ENCODE results near the gene CAMKV.
"Not testable (repeated sequence)": the region's sequence is repeated elsewhere in the genome, so short reads cannot be mapped to it uniquely, and the experiment has no call there.

Gene CAMKV

DNA sequence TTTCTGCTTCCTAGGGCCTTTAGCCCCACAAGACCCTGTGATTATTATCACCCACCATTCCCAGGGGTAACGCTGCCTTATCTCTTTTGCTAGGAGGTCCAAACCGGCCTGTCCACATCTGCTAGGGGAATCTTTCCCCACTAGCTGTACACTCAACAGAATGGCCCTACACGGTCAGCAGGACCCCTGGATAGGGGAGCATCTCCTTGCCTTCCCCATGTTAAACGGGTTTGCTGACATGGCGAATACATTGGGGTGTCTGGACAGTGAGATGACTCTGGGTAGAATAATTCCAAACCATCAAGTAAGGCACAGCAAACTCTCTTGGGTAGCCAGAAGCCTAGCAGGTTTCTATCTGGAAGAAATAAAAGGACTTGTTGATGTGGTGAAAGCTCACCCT, 14.0 kb downstream of the CAMKV start:
- Mint-ChIP-seq H3K4me1 (ENCODE audit: low read depth) (peaks cover 10% of the 10 kb centered on the region), H3K27ac (peak overlapping the region; percentile 76), H3K4me3 (peak overlapping the region; percentile 82), H3K36me3 (ENCODE audit: low read depth) (no peaks in the 10 kb centered on the region), H3K27me3 (no peaks in the 10 kb centered on the region), H3K9me3 (no peaks in the 10 kb centered on the region)
- intact Hi-C loops (cut with micrococcal nuclease): no loop called here

DNA sequence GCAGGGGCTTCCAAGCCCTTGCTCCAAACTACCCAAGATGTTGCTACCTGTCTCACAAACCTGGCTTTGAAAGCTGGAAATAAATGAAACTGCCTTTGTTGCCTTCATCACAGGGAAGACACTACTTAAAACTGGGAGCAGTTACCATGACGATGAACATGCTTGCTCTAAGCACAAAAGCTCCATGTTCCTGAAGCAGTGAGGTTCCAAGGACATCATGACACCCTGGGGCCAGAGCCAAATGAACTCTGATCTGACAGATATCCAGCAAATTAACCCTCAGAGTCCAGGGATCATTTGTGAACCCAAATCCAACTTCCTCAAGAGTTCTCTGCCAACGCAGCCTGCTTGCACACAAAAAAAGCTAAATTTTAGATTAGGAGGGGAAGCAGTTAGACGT, 24.0 kb downstream of the CAMKV start:
- Mint-ChIP-seq H3K36me3 (ENCODE audit: low read depth) (peaks cover 13% of the 10 kb centered on the region), H3K9me3 (no peaks in the 10 kb centered on the region), H3K4me3 (no peak overlapping the region), H3K27ac (no peak overlapping the region), H3K4me1 (ENCODE audit: low read depth) (no peaks in the 10 kb centered on the region), H3K27me3 (no peaks in the 10 kb centered on the region)
- intact Hi-C loops (cut with micrococcal nuclease): no loop called here

DNA sequence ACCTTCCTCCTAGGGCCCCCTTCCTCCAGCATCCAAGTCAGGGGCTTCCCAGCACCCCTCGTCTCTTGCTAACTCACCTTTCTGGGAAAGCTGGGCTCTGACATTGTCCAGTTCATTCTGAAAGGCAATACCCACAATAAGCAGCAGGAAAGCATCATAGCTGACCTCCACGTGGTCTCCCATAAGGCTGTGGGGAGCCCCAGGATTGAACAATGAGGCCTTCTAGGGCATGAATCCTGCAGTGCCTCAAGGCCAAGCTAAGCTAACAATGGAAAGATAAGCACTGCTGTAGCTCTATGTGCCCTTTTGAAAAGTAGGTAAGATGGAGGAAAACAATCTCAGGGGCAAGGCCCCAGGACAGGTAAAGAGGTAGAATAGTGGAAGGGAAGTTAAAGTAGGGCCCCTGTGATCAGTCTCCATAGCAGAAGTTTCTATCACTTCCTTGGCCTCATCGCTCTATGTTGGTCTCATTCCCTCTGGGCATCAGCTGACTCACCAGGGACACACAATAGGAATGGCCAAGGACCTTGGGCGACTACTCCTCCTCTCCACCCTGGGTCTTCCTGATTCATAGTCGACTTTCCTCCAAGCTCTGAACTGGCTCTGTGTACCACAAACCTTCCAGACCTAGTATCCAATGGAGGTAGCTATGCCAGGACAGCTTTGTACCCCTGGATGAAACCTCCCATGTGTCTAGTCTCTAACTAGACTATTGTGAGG, 25.1 kb downstream of the CAMKV start:
- no peaks in the 10 kb centered on the region for H3K9me3 Mint-ChIP-seq
- no peak overlapping the region for H3K27ac Mint-ChIP-seq

DNA sequence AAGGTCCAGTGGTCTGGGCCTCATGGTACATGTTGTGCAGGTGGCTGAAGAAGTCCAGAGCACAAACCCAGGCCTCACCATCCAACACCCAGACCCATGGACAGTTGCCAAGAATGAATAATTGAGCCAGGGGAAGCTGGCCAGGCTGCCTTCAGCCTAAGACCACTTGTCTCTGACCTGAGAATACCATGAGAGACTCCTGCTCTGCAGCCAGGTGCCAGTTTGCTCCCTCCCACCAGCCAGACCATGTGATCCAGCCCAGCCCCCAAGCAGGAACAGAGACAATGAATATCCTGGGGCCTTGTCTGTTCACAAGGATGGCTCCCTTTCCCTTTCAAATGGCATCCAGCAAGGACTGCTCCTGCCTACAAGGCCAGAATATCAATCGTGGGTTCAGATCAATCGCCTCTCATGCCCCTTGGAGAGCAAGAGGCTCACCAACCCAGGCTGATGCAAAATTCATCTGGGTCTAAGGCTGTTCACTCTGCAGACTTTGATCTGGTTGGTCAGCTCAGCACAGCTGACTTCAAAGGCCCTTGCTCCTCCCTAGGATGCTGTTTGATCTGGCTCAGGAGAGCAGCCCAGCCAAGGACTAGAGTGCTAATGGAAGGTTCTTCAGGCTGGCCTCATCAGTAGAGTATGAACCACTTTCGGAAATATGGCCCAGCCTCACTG, 26.7 kb downstream of the CAMKV start:
- intact Hi-C loops (cut with micrococcal nuclease): no loop called here
- no peak overlapping the region for H3K4me3 Mint-ChIP-seq
- no peaks in the 10 kb centered on the region for H3K4me1 Mint-ChIP-seq (ENCODE audit: low read depth)
- no peak overlapping the region for H3K27ac Mint-ChIP-seq
- H3K36me3 Mint-ChIP-seq (ENCODE audit: low read depth): peaks cover 13% of the 10 kb centered on the region
- no peaks in the 10 kb centered on the region for H3K27me3 Mint-ChIP-seq
- H3K9me3 Mint-ChIP-seq: no peaks in the 10 kb centered on the region

More for the DNA sequence above, 25.1 kb downstream of the CAMKV start:
- peaks cover 13% of the 10 kb centered on the region for H3K36me3 Mint-ChIP-seq (ENCODE audit: low read depth)
- no peak overlapping the region for H3K4me3 Mint-ChIP-seq
- H3K4me1 Mint-ChIP-seq (ENCODE audit: low read depth): no peaks in the 10 kb centered on the region
- no peaks in the 10 kb centered on the region for H3K27me3 Mint-ChIP-seq
- intact Hi-C loops (cut with micrococcal nuclease): no loop called here

DNA sequence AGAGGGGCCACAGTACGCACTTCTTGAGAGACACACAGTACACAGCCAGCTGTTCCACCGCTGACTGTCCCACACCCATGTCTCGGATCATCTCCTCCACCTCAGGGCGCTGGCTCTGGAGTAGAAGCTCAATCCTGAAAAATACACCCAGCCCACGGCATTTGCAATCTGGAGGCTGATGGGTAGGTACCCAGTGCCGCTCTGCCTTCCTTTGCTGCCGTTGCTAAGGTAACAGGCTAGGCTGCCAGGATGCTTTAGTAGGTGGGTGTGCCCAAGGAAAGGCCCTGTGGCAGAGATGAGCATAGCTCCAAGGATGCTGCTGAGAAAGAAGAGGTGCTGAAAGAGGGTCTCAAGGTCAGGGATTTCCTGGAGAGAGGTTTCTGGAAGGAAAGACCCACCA, 27.9 kb downstream of the CAMKV start:
- no peak overlapping the region for H3K4me3 Mint-ChIP-seq
- no peaks in the 10 kb centered on the region for H3K27me3 Mint-ChIP-seq
- intact Hi-C loops (cut with micrococcal nuclease): no loop called here
- no peaks in the 10 kb centered on the region for H3K4me1 Mint-ChIP-seq (ENCODE audit: low read depth)
- no peaks in the 10 kb centered on the region for H3K9me3 Mint-ChIP-seq
- H3K27ac Mint-ChIP-seq: no peak overlapping the region
- peaks cover 5% of the 10 kb centered on the region for H3K36me3 Mint-ChIP-seq (ENCODE audit: low read depth)

DNA sequence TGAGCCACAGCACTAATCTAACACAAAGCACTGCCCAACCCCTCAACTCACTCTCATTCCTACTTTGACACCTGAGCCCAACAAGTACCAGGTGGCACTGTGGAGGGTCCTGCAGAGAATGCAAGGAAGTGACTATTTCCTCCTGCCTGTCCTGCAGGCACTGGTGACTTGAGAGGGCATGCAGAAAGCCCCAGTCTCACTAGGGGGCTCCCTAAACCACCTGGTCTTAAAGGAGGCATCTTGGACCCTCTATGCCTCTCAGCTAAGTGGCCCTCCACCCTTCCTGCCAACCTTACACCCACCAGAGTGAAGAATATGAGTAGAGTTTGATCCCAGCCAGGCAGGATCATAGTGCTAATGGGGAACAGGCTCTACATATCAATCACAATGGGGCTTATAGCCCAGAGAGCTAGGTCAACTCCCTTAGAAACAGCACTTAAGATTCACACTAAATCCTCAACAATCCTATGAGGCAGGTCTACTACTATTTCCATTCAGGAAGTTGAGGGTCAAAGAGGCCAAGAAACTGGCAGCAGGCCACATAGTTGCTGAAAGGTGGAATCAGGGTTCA, 28.5 kb downstream of the CAMKV start:
- intact Hi-C loops (cut with micrococcal nuclease): no loop called here
- Mint-ChIP-seq H3K9me3 (no peaks in the 10 kb centered on the region), H3K36me3 (ENCODE audit: low read depth) (peaks cover 5% of the 10 kb centered on the region), H3K27me3 (no peaks in the 10 kb centered on the region), H3K4me1 (ENCODE audit: low read depth) (no peaks in the 10 kb centered on the region), H3K4me3 (no peak overlapping the region), H3K27ac (no peak overlapping the region)

DNA sequence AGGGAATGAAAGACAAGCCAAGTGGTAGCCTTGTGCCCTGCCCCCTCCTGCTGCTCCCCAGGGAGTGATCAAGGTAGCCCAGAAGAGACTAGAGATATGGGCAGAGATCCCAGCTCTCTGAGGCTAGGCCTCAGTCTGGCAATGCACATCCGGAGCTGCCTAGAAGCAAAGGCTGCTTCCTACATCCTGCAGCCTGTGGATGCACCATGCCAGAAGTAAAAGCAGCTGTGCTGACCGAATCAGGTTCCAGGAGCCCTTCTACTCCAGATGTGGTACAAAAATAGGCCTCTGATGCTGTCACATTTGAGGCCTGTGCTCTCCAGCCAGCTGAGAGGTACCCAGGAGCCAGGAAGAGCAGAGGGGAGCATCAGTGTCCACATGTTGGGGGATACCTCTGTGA, 29.3 kb downstream of the CAMKV start:
- H3K4me1 Mint-ChIP-seq (ENCODE audit: low read depth): no peaks in the 10 kb centered on the region
- no peak overlapping the region for H3K4me3 Mint-ChIP-seq
- intact Hi-C loops (cut with micrococcal nuclease): no loop called here
- no peaks in the 10 kb centered on the region for H3K27me3 Mint-ChIP-seq
- H3K27ac Mint-ChIP-seq: no peak overlapping the region
- H3K9me3 Mint-ChIP-seq: no peaks in the 10 kb centered on the region
- peaks cover 5% of the 10 kb centered on the region for H3K36me3 Mint-ChIP-seq (ENCODE audit: low read depth)

DNA sequence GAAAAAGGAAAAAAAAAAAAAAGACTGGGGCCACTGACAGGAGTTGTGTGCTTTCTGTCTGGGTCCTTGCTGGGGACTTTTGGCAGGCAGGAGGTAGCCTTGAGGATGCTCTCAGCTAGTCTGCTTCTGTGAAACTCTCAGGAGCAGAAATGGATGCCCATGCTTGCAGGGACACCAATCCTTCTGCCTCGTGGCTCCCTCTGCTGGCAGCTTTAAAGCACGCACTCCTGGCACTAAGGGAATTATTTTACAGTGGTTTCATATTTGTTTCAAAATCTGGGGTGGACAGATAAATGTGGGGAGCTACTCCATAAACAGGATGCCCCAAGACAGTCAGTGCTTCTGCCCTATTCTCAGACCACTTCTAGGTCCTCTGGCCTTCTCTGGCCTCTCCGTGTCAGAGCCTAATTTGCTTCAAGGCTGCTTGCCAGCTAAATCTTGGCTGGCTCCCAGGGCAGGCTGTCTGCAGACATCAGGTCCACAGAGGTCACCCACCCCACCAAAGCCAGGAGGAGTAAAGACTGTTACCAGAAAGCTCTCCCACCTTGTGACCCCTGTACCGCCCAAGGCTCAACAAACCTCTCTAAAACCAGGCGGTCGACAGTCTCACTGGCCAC, 30.4 kb downstream of the CAMKV start:
- Mint-ChIP-seq H3K4me1 (ENCODE audit: low read depth) (no peaks in the 10 kb centered on the region), H3K9me3 (no peaks in the 10 kb centered on the region), H3K27ac (no peak overlapping the region), H3K27me3 (no peaks in the 10 kb centered on the region), H3K36me3 (ENCODE audit: low read depth) (peaks cover 5% of the 10 kb centered on the region), H3K4me3 (no peak overlapping the region)
- intact Hi-C loops (cut with micrococcal nuclease): loop anchor here (1.0 kb wide), 2 partner anchors 37 to 136 kb away; no protein-coding TSS in a partner anchor

DNA sequence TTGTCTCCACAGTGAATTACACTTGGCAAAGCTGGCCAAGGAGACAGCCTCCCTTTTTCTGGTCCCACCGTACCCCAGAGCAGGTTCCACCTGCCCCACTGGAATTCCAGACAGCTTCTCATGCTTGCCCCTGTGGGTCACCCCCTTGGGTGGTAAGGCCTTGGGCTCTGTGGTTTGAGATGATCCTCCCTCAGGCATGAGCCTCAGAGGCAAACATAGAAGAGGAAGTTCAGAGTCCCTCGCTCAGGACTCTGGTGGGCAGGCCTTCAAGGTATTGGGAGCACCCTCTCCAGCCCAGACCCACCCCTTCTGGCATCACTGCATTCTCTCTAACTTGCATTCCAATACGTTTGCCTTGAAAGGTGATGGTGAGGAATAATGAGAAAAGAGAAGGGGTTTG, 38.4 kb downstream of the CAMKV start:
- Mint-ChIP-seq H3K4me1 (ENCODE audit: low read depth) (no peaks in the 10 kb centered on the region), H3K4me3 (no peak overlapping the region), H3K36me3 (ENCODE audit: low read depth) (no peaks in the 10 kb centered on the region), H3K27ac (no peak overlapping the region), H3K9me3 (no peaks in the 10 kb centered on the region), H3K27me3 (no peaks in the 10 kb centered on the region)
- intact Hi-C loops (cut with micrococcal nuclease): no loop called here

DNA sequence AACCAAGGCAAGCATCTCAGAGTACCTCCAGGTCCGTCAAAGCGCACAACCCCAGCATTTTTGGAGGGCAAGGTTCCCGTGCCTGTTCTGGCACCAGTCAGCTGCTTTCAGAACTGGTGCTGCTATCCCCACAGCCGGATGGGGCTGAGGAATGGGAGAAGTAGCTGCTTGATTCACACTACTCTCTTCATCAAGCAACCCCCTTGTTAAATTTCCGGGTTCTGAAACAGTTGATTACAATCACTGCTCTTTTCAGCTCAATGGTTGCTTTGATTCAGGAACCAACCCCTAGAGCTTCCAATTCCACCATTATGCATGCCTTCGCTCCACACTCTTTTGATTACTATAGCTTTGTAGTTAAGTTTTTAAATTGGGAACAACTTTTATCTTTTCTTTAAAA, 43.7 kb downstream of the CAMKV start:
- Mint-ChIP-seq H3K27me3 (no peaks in the 10 kb centered on the region), H3K27ac (no peak overlapping the region), H3K9me3 (no peaks in the 10 kb centered on the region), H3K36me3 (ENCODE audit: low read depth) (no peaks in the 10 kb centered on the region), H3K4me3 (no peak overlapping the region), H3K4me1 (ENCODE audit: low read depth) (no peaks in the 10 kb centered on the region)
- intact Hi-C loops (cut with micrococcal nuclease): no loop called here

DNA sequence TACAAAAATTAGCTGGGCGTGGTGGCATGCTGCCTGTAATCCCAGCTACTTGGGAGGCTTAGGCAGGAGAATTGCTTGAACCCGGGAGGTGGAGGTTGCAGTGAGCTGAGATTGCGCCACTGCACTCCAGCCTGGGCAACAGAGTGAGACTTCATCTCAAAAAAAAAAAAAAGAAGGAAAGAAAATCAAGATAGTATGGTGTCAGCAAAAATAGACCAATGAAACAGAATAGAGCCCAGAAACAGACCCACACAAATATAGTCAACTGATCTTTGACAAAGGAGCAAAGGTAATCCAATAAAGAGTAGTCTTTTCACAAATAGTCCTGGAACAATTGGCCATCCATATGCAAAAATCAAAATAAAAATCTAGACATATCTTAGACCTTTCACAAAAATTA, 46.6 kb downstream of the CAMKV start:
- intact Hi-C loops (cut with micrococcal nuclease): not testable (repeated sequence)

DNA sequence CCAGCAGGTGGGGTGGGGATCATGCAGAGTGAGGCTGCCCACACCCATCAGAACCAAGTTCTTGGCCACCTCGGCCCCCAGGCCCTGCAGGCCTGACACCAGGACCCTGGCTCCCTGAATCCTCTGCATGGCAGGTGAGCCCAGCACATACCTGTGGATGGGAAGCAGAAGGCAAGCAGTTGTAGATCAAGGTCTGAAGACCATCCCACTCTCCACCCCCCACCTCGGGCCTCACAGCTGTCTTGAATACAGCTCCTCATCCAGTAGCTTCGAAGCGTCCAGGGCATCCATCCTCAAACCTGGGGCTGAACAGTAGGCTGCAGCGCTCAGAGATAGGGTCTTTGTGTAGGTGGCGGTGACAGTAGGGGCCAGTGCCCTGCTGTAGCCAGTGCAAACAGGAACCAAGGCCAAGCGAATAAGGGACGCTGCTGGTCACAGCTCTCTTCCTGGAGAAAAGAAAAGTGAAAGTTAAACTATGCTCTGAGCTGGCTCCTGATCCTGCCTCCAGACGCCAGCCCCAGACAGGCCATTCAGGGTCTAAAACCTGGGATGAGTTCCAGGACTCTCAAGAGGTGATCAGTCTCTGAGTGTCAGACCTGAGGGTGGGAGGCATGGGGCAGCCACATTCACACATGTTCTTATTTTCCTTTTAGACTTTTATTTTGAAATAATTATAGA, 56.1 kb downstream of the CAMKV start, which contains the start of gene UBA7:
Gene UBA7, minus strand, starts transcription at position 457 of the 678 bp plus-strand sequence. Its CDS starts 166 bp downstream, at position 291.
- Mint-ChIP-seq H3K9me3 (no peaks in the 10 kb centered on the region), H3K27ac (peak within 1 kb of the TSS; percentile 89), H3K27me3 (no peaks in the 10 kb centered on the region), H3K4me1 (ENCODE audit: low read depth) (peaks cover 39% of the 10 kb centered on the region), H3K36me3 (ENCODE audit: low read depth) (peaks cover 43% of the 10 kb centered on the region), H3K4me3 (peak within 1 kb of the TSS; percentile 82)
- intact Hi-C loops (cut with micrococcal nuclease): no loop called here

More for the DNA sequence above, 46.6 kb downstream of the CAMKV start:
- H3K4me1 Mint-ChIP-seq (ENCODE audit: low read depth); H3K4me3 Mint-ChIP-seq; H3K27ac Mint-ChIP-seq; H3K27me3 Mint-ChIP-seq; H3K36me3 Mint-ChIP-seq (ENCODE audit: low read depth); H3K9me3 Mint-ChIP-seq: not testable (repeated sequence)

DNA sequence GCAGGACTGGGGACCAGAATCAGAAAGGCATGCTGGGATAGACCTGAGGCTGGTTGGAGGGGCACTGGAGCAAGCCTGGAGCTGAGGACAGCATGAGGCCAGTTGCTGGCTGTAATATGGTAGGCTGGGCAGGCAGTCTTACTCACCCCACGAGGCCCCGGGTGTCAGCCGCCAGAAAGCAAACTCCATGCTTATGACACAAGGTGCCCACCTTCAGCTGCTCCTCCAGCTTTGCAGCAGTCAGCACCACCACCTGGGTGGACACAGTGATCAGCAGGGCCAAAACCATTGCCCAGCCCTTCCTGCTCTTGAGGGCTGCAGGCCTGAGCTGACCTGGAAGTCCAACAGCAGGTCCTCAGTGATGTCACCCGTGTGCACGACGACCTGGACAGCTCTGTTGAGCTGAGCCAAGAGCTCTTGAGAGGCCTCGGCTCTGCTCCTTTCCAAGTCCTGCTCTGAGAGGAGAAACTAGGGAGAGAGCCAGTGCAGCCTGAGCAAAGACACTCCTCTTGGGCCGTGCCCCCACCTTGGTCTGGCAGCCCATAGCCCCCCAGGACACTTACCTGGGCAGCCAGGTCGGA, 56.7 kb downstream of the CAMKV start:
- no peaks in the 10 kb centered on the region for H3K27me3 Mint-ChIP-seq
- peak overlapping the region; percentile 82 for H3K4me3 Mint-ChIP-seq
- peak overlapping the region; percentile 89 for H3K27ac Mint-ChIP-seq
- no peaks in the 10 kb centered on the region for H3K9me3 Mint-ChIP-seq
- H3K4me1 Mint-ChIP-seq (ENCODE audit: low read depth): peaks cover 45% of the 10 kb centered on the region
- peaks cover 50% of the 10 kb centered on the region for H3K36me3 Mint-ChIP-seq (ENCODE audit: low read depth)
- intact Hi-C loops (cut with micrococcal nuclease): no loop called here
